ENCODE results near the gene TARBP1. TPM values are rescaled to one million over a fixed set of nuclear protein-coding genes. Genes with fewer than 3 reads are reported as not detected.
"Not testable (repeated sequence)": the region's sequence is repeated elsewhere in the genome, so short reads cannot be mapped to it uniquely, and the experiment has no call there.

Gene TARBP1
- total and polyA plus RNA-seq, 9 donors: 4.8 to 26.3 (median 10.8) TPM

GRCh38 chr1:234507089-234507488, 28.1 kb upstream of the TARBP1 start:
- no peak for DNase-seq
- H3K4me1 ChIP-seq (ENCODE audit: insufficient read depth): no peaks in the 10 kb centered on the region
- H3K27ac ChIP-seq: no peak overlapping the region
- intact Hi-C loops (cut with DNase I): loop anchor here in 2 of 4 donors (10.0 kb wide), 2 partner anchors 218 to 228 kb away; no protein-coding TSS in a partner anchor
- no peaks in the 10 kb centered on the region for H3K36me3 ChIP-seq
- H3K27me3 ChIP-seq: no peaks in the 10 kb centered on the region
- no peaks in the 10 kb centered on the region for H3K9me3 ChIP-seq
- H3K4me3 ChIP-seq: no peak overlapping the region
- no peak for TF ChIP-seq POLR2A (IDR thresholded peaks at IDR 0.05)
- TF ChIP-seq CTCF (IDR thresholded peaks at IDR 0.05): no peak
- no peak for TF ChIP-seq EP300 (IDR thresholded peaks at IDR 0.05)
- WGBS, 3 donors: 68 to 88% (median 83%) methylated on average over 2 of the region's 2 CpGs

- no peaks in the 10 kb centered on the region for H3K4me1 ChIP-seq (ENCODE audit: insufficient read depth)
- intact Hi-C loops (cut with DNase I): loop anchor here in 2 of 4 donors (10.0 kb wide), 2 partner anchors 219 to 229 kb away; no protein-coding TSS in a partner anchor
- no peak for DNase-seq
- no peaks in the 10 kb centered on the region for H3K9me3 ChIP-seq
- no peak overlapping the region for H3K4me3 ChIP-seq
- H3K27ac ChIP-seq: no peak overlapping the region
- no peaks in the 10 kb centered on the region for H3K36me3 ChIP-seq
- TF ChIP-seq POLR2A (IDR thresholded peaks at IDR 0.05) (no peak), EP300 (IDR thresholded peaks at IDR 0.05) (no peak), CTCF (IDR thresholded peaks at IDR 0.05) (no peak)
- no peaks in the 10 kb centered on the region for H3K27me3 ChIP-seq
These were observed 26.8 kb upstream of the TARBP1 start for GRCh38 chr1:234505769-234506102.

- no peak overlapping the region for H3K27ac ChIP-seq
- TF ChIP-seq EP300 (IDR thresholded peaks at IDR 0.05) (no peak), CTCF (IDR thresholded peaks at IDR 0.05) (no peak), POLR2A (IDR thresholded peaks at IDR 0.05) (no peak)
- H3K9me3 ChIP-seq: no peaks in the 10 kb centered on the region
- 93 to 97% (median 94%) methylated on average over 4 of the region's 4 CpGs for WGBS, 3 donors
- DNase-seq: no peak
- H3K27me3 ChIP-seq: no peaks in the 10 kb centered on the region
- H3K36me3 ChIP-seq: no peaks in the 10 kb centered on the region
- no peak overlapping the region for H3K4me3 ChIP-seq
- no peaks in the 10 kb centered on the region for H3K4me1 ChIP-seq (ENCODE audit: insufficient read depth)
- intact Hi-C loops (cut with DNase I): loop anchor here in 2 of 4 donors (10.0 kb wide), 2 partner anchors 220 to 230 kb away; no protein-coding TSS in a partner anchor
These were observed 26.2 kb upstream of the TARBP1 start for GRCh38 chr1:234504969-234505768.

- intact Hi-C loops (cut with DNase I): loop anchor here in 2 of 4 donors (10.0 kb wide), 2 partner anchors 221 to 231 kb away; no protein-coding TSS in a partner anchor
- 75 to 77% (median 76%) methylated on average over 5 of the region's 5 CpGs for WGBS, 3 donors
- not testable (repeated sequence) for H3K9me3 ChIP-seq; H3K27ac ChIP-seq; H3K4me3 ChIP-seq; H3K27me3 ChIP-seq; DNase-seq; H3K36me3 ChIP-seq; H3K4me1 ChIP-seq (ENCODE audit: insufficient read depth)
These were observed 25.3 kb upstream of the TARBP1 start for GRCh38 chr1:234504251-234504650.

Measured in ovary (tissue), 9 donors.